ENCODE results near the gene PTK6. TPM values are rescaled to one million over a fixed set of nuclear protein-coding genes. Genes with fewer than 3 reads are reported as not detected.

Gene PTK6
- total RNA-seq, 4 donors from 2014 or later, result 90.5 to 147 (median 103) TPM

- intact Hi-C loops (cut with DNase I; ENCODE audit: low total_unique reads) (no loop called here), in situ Hi-C loops (cut with MboI; ENCODE audit: low pct_ligation_motif_present in 1 of 4, low pct_unique_long_range_greater_than_20kb in 1 of 4, low sequenced_read_pairs in 3 of 4) (no loop called here)
- no peak for DNase-seq
- TF ChIP-seq POLR2A (IDR thresholded peaks at IDR 0.05) (no peak), POLR2AphosphoS5 (IDR thresholded peaks at IDR 0.05) (no peak), CTCF (IDR thresholded peaks at IDR 0.05) (no peak), EP300 (IDR thresholded peaks at IDR 0.05; ENCODE audit: low read depth) (no peak)
- H3K27ac ChIP-seq, result no peak overlapping the region
- no peaks in the 10 kb centered on the region for H3K9me3 ChIP-seq
- H3K4me1 ChIP-seq, result peaks cover 0 to 28% (median 22%) of the 10 kb centered on the region in 4 donors
- peaks cover 66% of the 10 kb centered on the region for H3K27me3 ChIP-seq
- WGBS, 2 donors (ENCODE audit: low coverage in 1 of 2), result 39 to 54% methylated on average over 6 to 9 of the region's 9 CpGs
- no peaks in the 10 kb centered on the region for H3K36me3 ChIP-seq
- H3K4me3 ChIP-seq, result no peak overlapping the region
These were observed 13.9 kb upstream of the PTK6 start for GRCh38 chr20:63551068-63551467.

- WGBS, 2 donors (ENCODE audit: low coverage in 1 of 2), result 40 to 79% methylated on average over 1 to 18 of the region's 18 CpGs
- intact Hi-C loops (cut with DNase I; ENCODE audit: low total_unique reads) (no loop called here), in situ Hi-C loops (cut with MboI; ENCODE audit: low pct_ligation_motif_present in 1 of 4, low pct_unique_long_range_greater_than_20kb in 1 of 4, low sequenced_read_pairs in 3 of 4) (loop anchor here in 1 of 4 donors (25.0 kb wide), 1 partner anchor 88 kb away; the partner anchor contains the start of gene GMEB2)
- Histone ChIP-seq H3K27ac (no peak overlapping the region), H3K4me1 (peaks cover 5 to 39% (median 31%) of the 10 kb centered on the region in 4 donors), H3K27me3 (peaks cover 64% of the 10 kb centered on the region), H3K36me3 (no peaks in the 10 kb centered on the region), H3K9me3 (no peaks in the 10 kb centered on the region), H3K4me3 (no peak overlapping the region)
- DNase-seq, result no peak
- TF ChIP-seq POLR2A (IDR thresholded peaks at IDR 0.05) (no peak), EP300 (IDR thresholded peaks at IDR 0.05; ENCODE audit: low read depth) (no peak), POLR2AphosphoS5 (IDR thresholded peaks at IDR 0.05) (no peak), CTCF (IDR thresholded peaks at IDR 0.05) (no peak)
These were observed 12.6 kb upstream of the PTK6 start for GRCh38 chr20:63549679-63550282.

GRCh38 chr20:63549019-63549418, 11.8 kb upstream of the PTK6 start:
- no peaks in the 10 kb centered on the region for H3K36me3 ChIP-seq
- H3K27me3 ChIP-seq, result peaks cover 56% of the 10 kb centered on the region
- in situ Hi-C loops (cut with MboI; ENCODE audit: low pct_ligation_motif_present in 1 of 4, low pct_unique_long_range_greater_than_20kb in 1 of 4, low sequenced_read_pairs in 3 of 4) (loop anchor here in 1 of 4 donors (25.0 kb wide), 1 partner anchor 88 kb away; the partner anchor contains the start of gene GMEB2), intact Hi-C loops (cut with DNase I; ENCODE audit: low total_unique reads) (no loop called here)
- no peak overlapping the region for H3K27ac ChIP-seq
- H3K4me1 ChIP-seq, result peaks cover 5 to 40% (median 34%) of the 10 kb centered on the region in 4 donors
- WGBS, 2 donors (ENCODE audit: low coverage in 1 of 2), result 32% methylated on average over 4 of the region's 25 CpGs; no CpG with 5 or more reads in 1 of the 2 donors
- H3K9me3 ChIP-seq, result no peaks in the 10 kb centered on the region
- no peak for DNase-seq
- no peak for TF ChIP-seq CTCF (IDR thresholded peaks at IDR 0.05)
- no peak for TF ChIP-seq EP300 (IDR thresholded peaks at IDR 0.05; ENCODE audit: low read depth)
- TF ChIP-seq POLR2AphosphoS5 (IDR thresholded peaks at IDR 0.05), result no peak
- no peak for TF ChIP-seq POLR2A (IDR thresholded peaks at IDR 0.05)
- H3K4me3 ChIP-seq, result no peak overlapping the region

- H3K4me1 ChIP-seq, result peaks cover 5 to 35% (median 30%) of the 10 kb centered on the region in 4 donors
- H3K36me3 ChIP-seq, result no peaks in the 10 kb centered on the region
- H3K27me3 ChIP-seq, result peaks cover 52% of the 10 kb centered on the region
- intact Hi-C loops (cut with DNase I; ENCODE audit: low total_unique reads), result no loop called here
- H3K27ac ChIP-seq, result no peak overlapping the region
- WGBS, 2 donors (ENCODE audit: low coverage in 1 of 2), result 46 to 61% methylated on average over 3 to 11 of the region's 11 CpGs
- no peak overlapping the region for H3K4me3 ChIP-seq
- no peak for TF ChIP-seq POLR2A (IDR thresholded peaks at IDR 0.05)
- no peak for DNase-seq
- H3K9me3 ChIP-seq, result no peaks in the 10 kb centered on the region
- in situ Hi-C loops (cut with MboI; ENCODE audit: low pct_ligation_motif_present in 1 of 4, low pct_unique_long_range_greater_than_20kb in 1 of 4, low sequenced_read_pairs in 3 of 4), result loop anchor here in 1 of 4 donors (25.0 kb wide), 1 partner anchor 89 kb away; the partner anchor contains the start of gene GMEB2
These were observed 11.4 kb upstream of the PTK6 start for GRCh38 chr20:63548542-63548941.

Measured in transverse colon (tissue), 4 donors.